ENCODE data around the gene ABCA1.
"Not testable (repeated sequence)": the region's sequence is repeated elsewhere in the genome, so short reads cannot be mapped to it uniquely, and the experiment has no call there.

The ABCA1 gene

GRCh38 chr9:104858271-104858670 is 69.7 kb downstream of the ABCA1 start:
- H3K4me3 ChIP-seq (ENCODE audit: control insufficient read depth, low read depth, low read length) = no peak overlapping the region
- DNase-seq (ENCODE audit: low read depth) = peak; percentile 55
- TF ChIP-seq CTCF (IDR thresholded peaks at IDR 0.05; ENCODE audit: control insufficient read depth, insufficient read depth, low read depth, low read length, missing control alignments) = no peak

GRCh38 chr9:104856413-104856941 is 71.5 kb downstream of the ABCA1 start:
- no peak for TF ChIP-seq CTCF (IDR thresholded peaks at IDR 0.05; ENCODE audit: control insufficient read depth, insufficient read depth, low read depth, low read length, missing control alignments)
- no peak overlapping the region for H3K4me3 ChIP-seq (ENCODE audit: control insufficient read depth, low read depth, low read length)
- no peak for DNase-seq (ENCODE audit: low read depth)

GRCh38 chr9:104855807-104856206 is 72.1 kb downstream of the ABCA1 start:
- H3K4me3 ChIP-seq (ENCODE audit: control insufficient read depth, low read depth, low read length) = no peak overlapping the region
- DNase-seq (ENCODE audit: low read depth) = no peak

GRCh38 chr9:104855258-104855657 is 72.7 kb downstream of the ABCA1 start:
- not testable (repeated sequence) for H3K4me3 ChIP-seq (ENCODE audit: control insufficient read depth, low read depth, low read length); DNase-seq (ENCODE audit: low read depth)

More at GRCh38 chr9:104855807-104856206, 72.1 kb downstream of the ABCA1 start:
- TF ChIP-seq CTCF (IDR thresholded peaks at IDR 0.05; ENCODE audit: control insufficient read depth, insufficient read depth, low read depth, low read length, missing control alignments) = no peak

GRCh38 chr9:104854613-104855012 is 73.3 kb downstream of the ABCA1 start:
- H3K4me3 ChIP-seq (ENCODE audit: control insufficient read depth, low read depth, low read length) = no peak overlapping the region
- no peak for DNase-seq (ENCODE audit: low read depth)
- TF ChIP-seq CTCF (IDR thresholded peaks at IDR 0.05; ENCODE audit: control insufficient read depth, insufficient read depth, low read depth, low read length, missing control alignments) = no peak

- H3K4me3 ChIP-seq (ENCODE audit: control insufficient read depth, low read depth, low read length) = no peak overlapping the region
- no peak for DNase-seq (ENCODE audit: low read depth)
- no peak for TF ChIP-seq CTCF (IDR thresholded peaks at IDR 0.05; ENCODE audit: control insufficient read depth, insufficient read depth, low read depth, low read length, missing control alignments)
These were observed 74.3 kb downstream of the ABCA1 start for GRCh38 chr9:104853683-104854082.

- no peak for TF ChIP-seq CTCF (IDR thresholded peaks at IDR 0.05; ENCODE audit: control insufficient read depth, insufficient read depth, low read depth, low read length, missing control alignments)
- H3K4me3 ChIP-seq (ENCODE audit: control insufficient read depth, low read depth, low read length) = no peak overlapping the region
- DNase-seq (ENCODE audit: low read depth) = no peak
These were observed 74.8 kb downstream of the ABCA1 start for GRCh38 chr9:104853159-104853558.

All from AG09309 (cell line).